Measurements from ENCODE around the gene NMUR2.

The NMUR2 gene

GRCh38 chr5:152425083-152425482 lies 20.0 kb upstream of the NMUR2 start:
- TF ChIP-seq TAF1 (IDR thresholded peaks at IDR 0.05; ENCODE audit: low read depth) (no peak), USF1 (IDR thresholded peaks at IDR 0.05) (no peak), ZBTB7A (IDR thresholded peaks at IDR 0.05; ENCODE audit: low read depth) (no peak), TEAD4 (IDR thresholded peaks at IDR 0.05) (no peak), CREB1 (IDR thresholded peaks at IDR 0.05; ENCODE audit: low read depth) (no peak), NFIC (IDR thresholded peaks at IDR 0.05) (no peak), RAD21 (IDR thresholded peaks at IDR 0.05; ENCODE audit: low read depth) (no peak), EGR1 (IDR thresholded peaks at IDR 0.05) (no peak), FOXM1 (IDR thresholded peaks at IDR 0.05; ENCODE audit: borderline replicate concordance, low read depth) (no peak), EP300 (IDR thresholded peaks at IDR 0.05; ENCODE audit: borderline replicate concordance) (no peak), TCF12 (IDR thresholded peaks at IDR 0.05; ENCODE audit: low read depth) (no peak), YY1 (IDR thresholded peaks at IDR 0.05; ENCODE audit: low read depth) (no peak), CEBPB (IDR thresholded peaks at IDR 0.05) (no peak)
- TF ChIP-seq, protein P1, sequence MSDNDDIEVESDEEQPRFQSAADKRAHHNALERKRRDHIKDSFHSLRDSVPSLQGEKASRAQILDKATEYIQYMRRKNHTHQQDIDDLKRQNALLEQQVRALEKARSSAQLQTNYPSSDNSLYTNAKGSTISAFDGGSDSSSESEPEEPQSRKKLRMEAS (IDR thresholded peaks at IDR 0.05), result no peak
- TF ChIP-seq, protein P2, sequence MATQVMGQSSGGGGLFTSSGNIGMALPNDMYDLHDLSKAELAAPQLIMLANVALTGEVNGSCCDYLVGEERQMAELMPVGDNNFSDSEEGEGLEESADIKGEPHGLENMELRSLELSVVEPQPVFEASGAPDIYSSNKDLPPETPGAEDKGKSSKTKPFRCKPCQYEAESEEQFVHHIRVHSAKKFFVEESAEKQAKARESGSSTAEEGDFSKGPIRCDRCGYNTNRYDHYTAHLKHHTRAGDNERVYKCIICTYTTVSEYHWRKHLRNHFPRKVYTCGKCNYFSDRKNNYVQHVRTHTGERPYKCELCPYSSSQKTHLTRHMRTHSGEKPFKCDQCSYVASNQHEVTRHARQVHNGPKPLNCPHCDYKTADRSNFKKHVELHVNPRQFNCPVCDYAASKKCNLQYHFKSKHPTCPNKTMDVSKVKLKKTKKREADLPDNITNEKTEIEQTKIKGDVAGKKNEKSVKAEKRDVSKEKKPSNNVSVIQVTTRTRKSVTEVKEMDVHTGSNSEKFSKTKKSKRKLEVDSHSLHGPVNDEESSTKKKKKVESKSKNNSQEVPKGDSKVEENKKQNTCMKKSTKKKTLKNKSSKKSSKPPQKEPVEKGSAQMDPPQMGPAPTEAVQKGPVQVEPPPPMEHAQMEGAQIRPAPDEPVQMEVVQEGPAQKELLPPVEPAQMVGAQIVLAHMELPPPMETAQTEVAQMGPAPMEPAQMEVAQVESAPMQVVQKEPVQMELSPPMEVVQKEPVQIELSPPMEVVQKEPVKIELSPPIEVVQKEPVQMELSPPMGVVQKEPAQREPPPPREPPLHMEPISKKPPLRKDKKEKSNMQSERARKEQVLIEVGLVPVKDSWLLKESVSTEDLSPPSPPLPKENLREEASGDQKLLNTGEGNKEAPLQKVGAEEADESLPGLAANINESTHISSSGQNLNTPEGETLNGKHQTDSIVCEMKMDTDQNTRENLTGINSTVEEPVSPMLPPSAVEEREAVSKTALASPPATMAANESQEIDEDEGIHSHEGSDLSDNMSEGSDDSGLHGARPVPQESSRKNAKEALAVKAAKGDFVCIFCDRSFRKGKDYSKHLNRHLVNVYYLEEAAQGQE (IDR thresholded peaks at IDR 0.05; ENCODE audit: low read depth), result no peak

GRCh38 chr5:152424501-152424900 lies 19.4 kb upstream of the NMUR2 start:
- no peak for TF ChIP-seq ZBTB7A (IDR thresholded peaks at IDR 0.05; ENCODE audit: low read depth)
- no peak for TF ChIP-seq CREB1 (IDR thresholded peaks at IDR 0.05; ENCODE audit: low read depth)
- TF ChIP-seq YY1 (IDR thresholded peaks at IDR 0.05; ENCODE audit: low read depth), result no peak
- TF ChIP-seq USF1 (IDR thresholded peaks at IDR 0.05), result no peak
- no peak for TF ChIP-seq CEBPB (IDR thresholded peaks at IDR 0.05)
- TF ChIP-seq, protein P2 (IDR thresholded peaks at IDR 0.05; ENCODE audit: low read depth), result no peak
- no peak for TF ChIP-seq EGR1 (IDR thresholded peaks at IDR 0.05)
- TF ChIP-seq FOXM1 (IDR thresholded peaks at IDR 0.05; ENCODE audit: borderline replicate concordance, low read depth), result no peak
- TF ChIP-seq, protein P1 (IDR thresholded peaks at IDR 0.05), result no peak
- TF ChIP-seq RAD21 (IDR thresholded peaks at IDR 0.05; ENCODE audit: low read depth), result no peak
- no peak for TF ChIP-seq EP300 (IDR thresholded peaks at IDR 0.05; ENCODE audit: borderline replicate concordance)
- TF ChIP-seq TCF12 (IDR thresholded peaks at IDR 0.05; ENCODE audit: low read depth), result no peak

GRCh38 chr5:152422081-152422480 lies 17.0 kb upstream of the NMUR2 start:
- TF ChIP-seq, protein P2 (IDR thresholded peaks at IDR 0.05; ENCODE audit: low read depth), result no peak
- no peak for TF ChIP-seq TAF1 (IDR thresholded peaks at IDR 0.05; ENCODE audit: low read depth)
- TF ChIP-seq YY1 (IDR thresholded peaks at IDR 0.05; ENCODE audit: low read depth), result no peak
- TF ChIP-seq EP300 (IDR thresholded peaks at IDR 0.05; ENCODE audit: borderline replicate concordance), result no peak
- no peak for TF ChIP-seq RAD21 (IDR thresholded peaks at IDR 0.05; ENCODE audit: low read depth)
- no peak for TF ChIP-seq CREB1 (IDR thresholded peaks at IDR 0.05; ENCODE audit: low read depth)
- TF ChIP-seq TEAD4 (IDR thresholded peaks at IDR 0.05), result no peak
- TF ChIP-seq EGR1 (IDR thresholded peaks at IDR 0.05), result no peak
- no peak for TF ChIP-seq CEBPB (IDR thresholded peaks at IDR 0.05)
- TF ChIP-seq FOXM1 (IDR thresholded peaks at IDR 0.05; ENCODE audit: borderline replicate concordance, low read depth), result no peak
- TF ChIP-seq, protein P1 (IDR thresholded peaks at IDR 0.05), result no peak
- no peak for TF ChIP-seq ZBTB7A (IDR thresholded peaks at IDR 0.05; ENCODE audit: low read depth)
- no peak for TF ChIP-seq TCF12 (IDR thresholded peaks at IDR 0.05; ENCODE audit: low read depth)

- TF ChIP-seq, protein P2 (IDR thresholded peaks at IDR 0.05; ENCODE audit: low read depth), result no peak
- TF ChIP-seq NFIC (IDR thresholded peaks at IDR 0.05), result no peak
- no peak for TF ChIP-seq USF1 (IDR thresholded peaks at IDR 0.05)
- no peak for TF ChIP-seq EGR1 (IDR thresholded peaks at IDR 0.05)
These were observed 7.0 kb upstream of the NMUR2 start for GRCh38 chr5:152412129-152412528.
